Esophagus squamous epithelium (tissue), 5 donors: ENCODE measurements around the gene NTMT2. TPM values are rescaled to one million over a fixed set of nuclear protein-coding genes. Genes with fewer than 3 reads are reported as not detected.
A peak's percentile ranks its signal among the peaks of the same experiment; 100 is the strongest.
"Not testable (repeated sequence)": the region's sequence is repeated elsewhere in the genome, so short reads cannot be mapped to it uniquely, and the experiment has no call there.

Source experiments
- DNase-seq: peaks from one replicate; lab custom pipeline; 2025; lab: John Stamatoyannopoulos, UW
- H3K27ac ChIP-seq, 4 donors: fragments of 200-600 bp; sonication (generic); one replicate each; pipeline ENCODE4 v1.5.1; 2016 to 2019; ENCODE audit warnings: mild to moderate bottlenecking in 1 of 4
- H3K27me3 ChIP-seq, 4 donors: fragments of 200-600 bp; sonication (generic); 1 replicate in 3 of 4; 2 replicates in 1 of 4; pipeline versions ENCODE4 v1.5.1 to v1.6.0; 2017 to 2021; ENCODE audit warnings: antibody characterized with exemption in 1 of 4
- H3K36me3 ChIP-seq, 3 donors: fragments of 200-600 bp; sonication (generic); one replicate each; pipeline ENCODE4 v1.5.1; 2016 to 2019
- H3K4me1 ChIP-seq, 3 donors: fragments of 200-600 bp; sonication (generic); one replicate each; pipeline ENCODE4 v1.5.1; 2017 to 2019
- H3K4me3 ChIP-seq, 4 donors: fragments of 200-600 bp; sonication (generic); 1 replicate in 3 of 4; 2 replicates in 1 of 4; pipeline ENCODE4 v1.5.1; 2016 to 2019; ENCODE audit warnings: mild to moderate bottlenecking in 2 of 4, moderate library complexity in 1 of 4
- H3K9me3 ChIP-seq, 3 donors: fragments of 200-600 bp; sonication (generic); one replicate each; pipeline ENCODE4 v1.5.1; 2016 to 2019
- CTCF ChIP-seq, 6 experiments: fragments of 450-650 bp in 4 of 6; fragments of 200-600 bp in 2 of 6; sonication (generic) in 2 of 6; IDR thresholded peaks; one replicate each; pipeline ENCODE4 v1.5.1; 2016 to 2019; ENCODE audit warnings: antibody characterized with exemption in 6 of 6, mild to moderate bottlenecking in 4 of 6, moderate library complexity in 4 of 6
- POLR2A ChIP-seq, 4 donors: fragments of 450-650 bp; IDR thresholded peaks; one replicate each; pipeline ENCODE4 v1.6.1; 2017; ENCODE audit warnings: antibody characterized with exemption in 4 of 4, mild to moderate bottlenecking in 4 of 4, moderate library complexity in 3 of 4
- WGBS, 2 donors: methylation state at CpG; one replicate each; pipeline ENCODE4 v1.1.5; 2018; 5-methylcytosine and 5-hydroxymethylcytosine counted together
- intact Hi-C: fragments of 100-400 bp; cut with DNase I; formaldehyde crosslinking; loops from one replicate; pipeline ENCODE4 v1.15.0; 2022
- total RNA-seq, 4 donors: library from RNA; depleted of rRNA; stranded (reverse); fragments of >200 nt; gene quantifications; one replicate each; pipeline ENCODE4 v1.1.0, GENCODE V29; 2016
- donor health status: DM: yes; HTN: yes; CAD: no.

Gene NTMT2
- total RNA-seq, 4 donors from 2014 or later = not detected

GRCh38 chr1:170166518-170167180, 20.9 kb downstream of the NTMT2 start:
- H3K9me3 ChIP-seq = peaks cover 0 to 7% (median 0%) of the 10 kb centered on the region in 3 donors
- TF ChIP-seq CTCF (IDR thresholded peaks at IDR 0.05) (no peak), POLR2A (IDR thresholded peaks at IDR 0.05) (no peak)
- no peaks in the 10 kb centered on the region for H3K36me3 ChIP-seq
- WGBS, 2 donors = 69 to 88% methylated on average over 3 to 5 of the region's 7 CpGs
- no peak for DNase-seq
- intact Hi-C loops = no loop called here
- no peak overlapping the region for H3K27ac ChIP-seq
- H3K4me1 ChIP-seq = no peaks in the 10 kb centered on the region
- no peak overlapping the region for H3K4me3 ChIP-seq
- no peaks in the 10 kb centered on the region for H3K27me3 ChIP-seq

- DNase-seq = no peak
- Histone ChIP-seq H3K4me1 (no peaks in the 10 kb centered on the region), H3K4me3 (peak overlapping the region in 1 of 4 donors; percentile 42), H3K36me3 (no peaks in the 10 kb centered on the region), H3K27me3 (no peaks in the 10 kb centered on the region), H3K27ac (peak overlapping the region in 2 of 4 donors; percentile 18 to 72), H3K9me3 (peaks cover 0 to 7% (median 0%) of the 10 kb centered on the region in 3 donors)
- no peak for TF ChIP-seq CTCF (IDR thresholded peaks at IDR 0.05)
- no peak for TF ChIP-seq POLR2A (IDR thresholded peaks at IDR 0.05)
- intact Hi-C loops = no loop called here
- 34 to 36% methylated on average over 1 of the region's 1 CpG for WGBS, 2 donors
Observed at GRCh38 chr1:170168265-170168664, 22.5 kb downstream of the NTMT2 start.

GRCh38 chr1:170170513-170170912, 24.8 kb downstream of the NTMT2 start:
- H3K27ac ChIP-seq, H3K4me1 ChIP-seq, H3K27me3 ChIP-seq, DNase-seq, H3K9me3 ChIP-seq, intact Hi-C loops, H3K4me3 ChIP-seq, H3K36me3 ChIP-seq: not testable (repeated sequence)
- 78 to 83% methylated on average over 4 of the region's 4 CpGs for WGBS, 2 donors

- Histone ChIP-seq H3K4me1 (no peaks in the 10 kb centered on the region), H3K36me3 (no peaks in the 10 kb centered on the region), H3K27ac (no peak overlapping the region), H3K4me3 (no peak overlapping the region), H3K27me3 (no peaks in the 10 kb centered on the region), H3K9me3 (peaks cover 0 to 7% (median 0%) of the 10 kb centered on the region in 3 donors)
- 72 to 81% methylated on average over 7 of the region's 7 CpGs for WGBS, 2 donors
- no peak for DNase-seq
- intact Hi-C loops = no loop called here
- TF ChIP-seq CTCF (IDR thresholded peaks at IDR 0.05) (no peak), POLR2A (IDR thresholded peaks at IDR 0.05) (no peak)
Observed at GRCh38 chr1:170174395-170174794, 28.6 kb downstream of the NTMT2 start.

GRCh38 chr1:170175041-170175440, 29.3 kb downstream of the NTMT2 start:
- no peak overlapping the region for H3K27ac ChIP-seq
- WGBS, 2 donors = 72 to 77% methylated on average over 5 of the region's 5 CpGs
- H3K4me1 ChIP-seq = no peaks in the 10 kb centered on the region

More at GRCh38 chr1:170175041-170175440, 29.3 kb downstream of the NTMT2 start:
- no peaks in the 10 kb centered on the region for H3K36me3 ChIP-seq
- no peaks in the 10 kb centered on the region for H3K27me3 ChIP-seq
- DNase-seq = no peak
- intact Hi-C loops = no loop called here
- no peak overlapping the region for H3K4me3 ChIP-seq
- H3K9me3 ChIP-seq = peaks cover 0 to 7% (median 0%) of the 10 kb centered on the region in 3 donors
- TF ChIP-seq POLR2A (IDR thresholded peaks at IDR 0.05) (no peak), CTCF (IDR thresholded peaks at IDR 0.05) (no peak)
